Gastrocnemius medialis (tissue), 4 donors: ENCODE measurements around the gene GRAMD2B. TPM values are rescaled to one million over a fixed set of nuclear protein-coding genes. Genes with fewer than 3 reads are reported as not detected.

ENCODE experiments used
- ATAC-seq, 2 donors: fragments of 150-250 bp; one replicate each; pipeline ENCODE4 v1.9.1; 2016
- DNase-seq, 2 donors: peaks; one replicate each; pipeline ENCODE4 v3.0.0-alpha.2; 2019
- H3K27ac ChIP-seq, 4 donors: fragments of 200-600 bp; sonication (generic); 1 replicate in 1 of 4; 2 replicates in 3 of 4; pipeline ENCODE4 v1.5.1; 2016 to 2018; ENCODE audit warnings: mild to moderate bottlenecking in 2 of 4, moderate library complexity in 1 of 4
- H3K27me3 ChIP-seq, 3 donors: fragments of 200-600 bp; sonication (generic) in 2 of 3; 1 replicate in 1 of 3; 2 replicates in 2 of 3; pipeline versions ENCODE4 v1.5.1 to v1.6.0; 2016 to 2019; ENCODE audit warnings: mild to moderate bottlenecking in 1 of 3, moderate library complexity in 1 of 3
- H3K36me3 ChIP-seq, 2 donors: fragments of 200-600 bp; sonication (generic) in 1 of 2; one replicate each; pipeline ENCODE4 v1.5.1; 2017 to 2018
- H3K4me1 ChIP-seq, 2 donors: fragments of 200-600 bp; sonication (generic) in 1 of 2; one replicate each; pipeline ENCODE4 v1.5.1; 2016 to 2017; ENCODE audit warnings: mild to moderate bottlenecking in 2 of 2
- H3K4me3 ChIP-seq, 4 donors: fragments of 200-600 bp; sonication (generic) in 3 of 4; 1 replicate in 1 of 4; 2 replicates in 3 of 4; pipeline ENCODE4 v1.5.1; 2016 to 2019; ENCODE audit warnings: mild to moderate bottlenecking in 2 of 4
- H3K9me3 ChIP-seq, 3 donors: fragments of 200-600 bp; sonication (generic) in 2 of 3; 1 replicate in 1 of 3; 2 replicates in 2 of 3; pipeline ENCODE4 v1.5.1; 2016 to 2019
- CTCF ChIP-seq, 5 experiments: fragments of 450-650 bp in 3 of 5; fragments of 200-600 bp in 2 of 5; sonication (generic) in 2 of 5; IDR thresholded peaks in 4 of 5; conservative IDR thresholded peaks in 1 of 5; 1 replicate in 4 of 5; 2 replicates in 1 of 5; pipeline ENCODE4 v1.5.1; 2016 to 2019; ENCODE audit warnings: antibody characterized with exemption in 5 of 5, mild to moderate bottlenecking in 3 of 5, moderate library complexity in 3 of 5
- POLR2A ChIP-seq, 2 donors: fragments of 450-650 bp; IDR thresholded peaks; one replicate each; pipeline ENCODE4 v1.6.1; 2017; ENCODE audit warnings: antibody characterized with exemption in 2 of 2, mild to moderate bottlenecking in 2 of 2, moderate library complexity in 2 of 2
- in situ Hi-C, 4 donors: fragments of 200-750 bp; cut with MboI; loops; one replicate each; pipeline versions ENCODE4 v1.15.0 to v1.8.0; 2017; ENCODE audit warnings: low sequenced_read_pairs in 4 of 4
- intact Hi-C: fragments of 100-400 bp; cut with DNase I; formaldehyde crosslinking; loops from one replicate; pipeline ENCODE4 v1.15.1; 2023; ENCODE audit warnings: low total_unique reads
- total RNA-seq, 4 donors: library from RNA; depleted of rRNA; stranded (reverse); fragments of >200 nt; gene quantifications; one replicate each; pipeline versions ENCODE4 v1.1.0 to v1.2.3, GENCODE V29; 2016

GRAMD2B gene
- total RNA-seq, 4 donors from 2014 or later: 4.6 to 10.4 (median 8.9) TPM

- no peaks in the 10 kb centered on the region for H3K36me3 ChIP-seq
- no peaks in the 10 kb centered on the region for H3K27me3 ChIP-seq
- no peaks in the 10 kb centered on the region for H3K4me1 ChIP-seq
- ATAC-seq: no peak
- H3K4me3 ChIP-seq: no peak overlapping the region
- H3K27ac ChIP-seq: no peak overlapping the region
- intact Hi-C loops (no loop called here), in situ Hi-C loops (no loop called here)
- no peak for DNase-seq
- TF ChIP-seq POLR2A (IDR thresholded peaks at IDR 0.05) (no peak), CTCF (IDR thresholded peaks at IDR 0.05 in 4 of 5, conservative IDR thresholded peaks at IDR 0.05 in 1 of 5) (no peak)
- no peaks in the 10 kb centered on the region for H3K9me3 ChIP-seq
Observed at GRCh38 chr5:126428421-126428820, 5.2 kb downstream of the GRAMD2B start.

- DNase-seq (no peak), ATAC-seq (no peak)
- no peaks in the 10 kb centered on the region for H3K36me3 ChIP-seq
- no peak overlapping the region for H3K4me3 ChIP-seq
- H3K4me1 ChIP-seq: no peaks in the 10 kb centered on the region
- in situ Hi-C loops: no loop called here
- TF ChIP-seq CTCF (IDR thresholded peaks at IDR 0.05 in 4 of 5, conservative IDR thresholded peaks at IDR 0.05 in 1 of 5) (no peak), POLR2A (IDR thresholded peaks at IDR 0.05) (no peak)
- no peak overlapping the region for H3K27ac ChIP-seq
- intact Hi-C loops: no loop called here
- H3K9me3 ChIP-seq: no peaks in the 10 kb centered on the region
- H3K27me3 ChIP-seq: no peaks in the 10 kb centered on the region
Observed at GRCh38 chr5:126430631-126431030, 7.4 kb downstream of the GRAMD2B start.

- in situ Hi-C loops (no loop called here), intact Hi-C loops (no loop called here)
- no peaks in the 10 kb centered on the region for H3K36me3 ChIP-seq
- no peak overlapping the region for H3K4me3 ChIP-seq
- no peaks in the 10 kb centered on the region for H3K27me3 ChIP-seq
- DNase-seq (no peak), ATAC-seq (peak in 1 of 2 donors; percentile 58)
- H3K9me3 ChIP-seq: no peaks in the 10 kb centered on the region
- H3K4me1 ChIP-seq: no peaks in the 10 kb centered on the region
- H3K27ac ChIP-seq: no peak overlapping the region
- TF ChIP-seq CTCF (IDR thresholded peaks at IDR 0.05 in 4 of 5, conservative IDR thresholded peaks at IDR 0.05 in 1 of 5): no peak
- no peak for TF ChIP-seq POLR2A (IDR thresholded peaks at IDR 0.05)
Observed at GRCh38 chr5:126433701-126434100, 10.5 kb downstream of the GRAMD2B start.

GRCh38 chr5:126435261-126435660, 12.1 kb downstream of the GRAMD2B start:
- Histone ChIP-seq H3K9me3 (no peaks in the 10 kb centered on the region), H3K4me1 (no peaks in the 10 kb centered on the region), H3K27ac (no peak overlapping the region), H3K36me3 (no peaks in the 10 kb centered on the region), H3K27me3 (no peaks in the 10 kb centered on the region), H3K4me3 (no peak overlapping the region)
- DNase-seq: no peak
- intact Hi-C loops (no loop called here), in situ Hi-C loops (no loop called here)
- TF ChIP-seq POLR2A (IDR thresholded peaks at IDR 0.05) (no peak), CTCF (IDR thresholded peaks at IDR 0.05 in 4 of 5, conservative IDR thresholded peaks at IDR 0.05 in 1 of 5) (no peak)
- no peak for ATAC-seq

GRCh38 chr5:126435714-126436113, 12.5 kb downstream of the GRAMD2B start:
- Histone ChIP-seq H3K9me3 (no peaks in the 10 kb centered on the region), H3K36me3 (no peaks in the 10 kb centered on the region), H3K4me3 (no peak overlapping the region), H3K27ac (no peak overlapping the region), H3K4me1 (no peaks in the 10 kb centered on the region), H3K27me3 (no peaks in the 10 kb centered on the region)
- intact Hi-C loops (no loop called here), in situ Hi-C loops (no loop called here)
- no peak for ATAC-seq
- TF ChIP-seq POLR2A (IDR thresholded peaks at IDR 0.05) (no peak), CTCF (IDR thresholded peaks at IDR 0.05 in 4 of 5, conservative IDR thresholded peaks at IDR 0.05 in 1 of 5) (no peak)
- no peak for DNase-seq
